HG03095 (cell line): Measurements from ENCODE around the gene KLF4.
A peak's percentile ranks its signal among the peaks of the same experiment; 100 is the strongest.
"Not testable (repeated sequence)": the region's sequence is repeated elsewhere in the genome, so short reads cannot be mapped to it uniquely, and the experiment has no call there.

Experiments used
- ATAC-seq: cut with Tn5 transposase; IDR thresholded peaks from one replicate; pipeline ENCODE4 v1.9.1; 2021; ENCODE audit warnings: moderate library complexity; ENCODE audit not compliant: unreplicated experiment

KLF4 gene

GRCh38 chr9:107489687-107490605 is at the start of gene KLF4:
Gene KLF4, minus strand, starts transcription at chr9:107489769. Its CDS starts 597 bp downstream, at chr9:107489172.
- peak; percentile 60 for ATAC-seq

- no peak for ATAC-seq
Observed at GRCh38 chr9:107536462-107536861, 46.9 kb upstream of the KLF4 start.

GRCh38 chr9:107534510-107535078 is 45.0 kb upstream of the KLF4 start:
- ATAC-seq: no peak

GRCh38 chr9:107530679-107531078 is 41.1 kb upstream of the KLF4 start:
- no peak for ATAC-seq

- ATAC-seq: no peak
Observed at GRCh38 chr9:107528686-107529085, 39.1 kb upstream of the KLF4 start.

GRCh38 chr9:107523539-107523938 is 34.0 kb upstream of the KLF4 start:
- ATAC-seq: no peak

GRCh38 chr9:107520186-107520585 is 30.6 kb upstream of the KLF4 start:
- ATAC-seq: no peak

- no peak for ATAC-seq
Observed at GRCh38 chr9:107518037-107518807, 28.7 kb upstream of the KLF4 start.

GRCh38 chr9:107513464-107514100 is 24.0 kb upstream of the KLF4 start:
- no peak for ATAC-seq

GRCh38 chr9:107504585-107505455 is 15.3 kb upstream of the KLF4 start:
- no peak for ATAC-seq

- ATAC-seq: no peak
Observed at GRCh38 chr9:107502464-107502863, 12.9 kb upstream of the KLF4 start.

- ATAC-seq: not testable (repeated sequence)
Observed at GRCh38 chr9:107500421-107501200, 11.0 kb upstream of the KLF4 start.

GRCh38 chr9:107496976-107497375 is 7.4 kb upstream of the KLF4 start:
- no peak for ATAC-seq

GRCh38 chr9:107492381-107492970 is 2.9 kb upstream of the KLF4 start:
- ATAC-seq: no peak

- ATAC-seq: no peak
Observed at GRCh38 chr9:107491081-107492053, 1.8 kb upstream of the KLF4 start.

GRCh38 chr9:107490606-107490970 is 1.0 kb upstream of the KLF4 start:
- ATAC-seq: not testable (repeated sequence)

- peak; percentile 24 for ATAC-seq
Observed at GRCh38 chr9:107489144-107489673, 360 bp downstream of the KLF4 start.
